NCI-H1092 treated with DMSO at 0.1 percent for 48 hours (cell line): ENCODE data around the gene ABCA8.
"Not testable (repeated sequence)": the region's sequence is repeated elsewhere in the genome, so short reads cannot be mapped to it uniquely, and the experiment has no call there.

ENCODE experiments used
- DNase-seq: peaks from one replicate; lab custom pipeline; 2025; lab: John Stamatoyannopoulos, UW

The ABCA8 gene

GRCh38 chr17:68824185-68824584 lies 131.0 kb downstream of the ABCA8 start:
- not testable (repeated sequence) for DNase-seq

- DNase-seq: no peak
Observed at GRCh38 chr17:68822719-68823289, 132.4 kb downstream of the ABCA8 start.

GRCh38 chr17:68821860-68822696 lies 133.1 kb downstream of the ABCA8 start:
- DNase-seq: no peak

- peak; percentile 25 for DNase-seq
Observed at GRCh38 chr17:68820825-68821481, 134.2 kb downstream of the ABCA8 start.

GRCh38 chr17:68820476-68820824 lies 134.7 kb downstream of the ABCA8 start:
- peak; percentile 25 for DNase-seq

GRCh38 chr17:68819465-68819864 lies 135.7 kb downstream of the ABCA8 start:
- no peak for DNase-seq
